ENCODE results near the gene PXDN. TPM values are rescaled to one million over a fixed set of nuclear protein-coding genes. Genes with fewer than 3 reads are reported as not detected.

Gene PXDN
- total and polyA plus RNA-seq, 2 donors (not counting 3 experiments of a cell fraction or from before 2014, with no cell fraction given) = 231 to 308 TPM

DNA sequence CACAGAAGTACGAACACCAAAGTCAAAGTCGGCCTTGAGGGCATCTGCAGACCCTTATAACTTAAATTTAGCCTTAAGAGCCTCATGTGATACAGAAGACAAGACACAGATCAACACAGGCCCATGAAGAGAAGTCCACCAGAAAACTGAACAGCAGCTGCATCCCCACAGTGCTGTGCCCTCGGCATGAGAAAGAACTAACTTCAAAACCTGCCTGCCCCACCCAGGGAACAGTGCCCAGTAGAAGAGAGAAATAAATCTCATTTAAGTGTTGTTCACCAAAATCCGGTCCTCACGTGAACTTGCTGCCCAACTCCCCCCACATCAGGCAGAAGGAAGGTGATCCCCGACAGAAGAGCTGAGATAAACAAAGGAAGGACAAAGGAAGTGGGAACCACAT is 73.7 kb downstream of the PXDN start:
- peaks cover 5 to 26% of the 10 kb centered on the region in 2 experiments for H3K36me3 ChIP-seq (ENCODE audit: control insufficient read depth in 2 of 2, extremely low read depth in 1 of 2, insufficient read depth in 2 of 2, low read length in 2 of 2)
- ChIA-PET CTCF (interaction anchor here (1.1 to 2.9 kb wide), 4 partner anchors 16 to 80 kb away, joined by 3 to 17 read pairs (median 3); no protein-coding TSS in a partner anchor), POLR2A (no interaction called here)
- intact Hi-C loops (cut with micrococcal nuclease) (no loop called here), dilution Hi-C loops (cut with MboI; ENCODE audit: extremely low pct_ligation_motif_present, low sequenced_read_pairs) (no loop called here)
- no peak overlapping the region for H3K9ac ChIP-seq (replicated peaks; ENCODE audit: extremely low read depth, insufficient read depth, low read length)
- BruUV-seq (replicated peaks) = no TSS peak
- H3K27ac ChIP-seq (ENCODE audit: insufficient read depth, low read depth, low read length) = no peak overlapping the region
- H3K4me2 ChIP-seq (ENCODE audit: insufficient read depth, low read length) = no peak overlapping the region
- no peaks in the 10 kb centered on the region for H3K27me3 ChIP-seq (ENCODE audit: control insufficient read depth in 2 of 2, insufficient read depth in 2 of 2, low read length in 2 of 2)
- H3K79me2 ChIP-seq (ENCODE audit: control insufficient read depth, insufficient read depth, low read length) = no peaks in the 10 kb centered on the region
- FAIRE-seq = no peak
- H4K20me1 ChIP-seq (replicated peaks; ENCODE audit: control insufficient read depth, extremely low read depth, insufficient read depth, low read length) = no peaks in the 10 kb centered on the region
- H2AFZ ChIP-seq (ENCODE audit: low read depth, low read length) = no peak overlapping the region
- no peak overlapping the region for H3K4me3 ChIP-seq (replicated peaks in 1 of 3; ENCODE audit: insufficient read depth in 1 of 3, low read depth in 1 of 3, low read length in 3 of 3)
- no peaks in the 10 kb centered on the region for H3K9me1 ChIP-seq (replicated peaks; ENCODE audit: control insufficient read depth, extremely low read depth, insufficient read depth, low read length)
- H3K4me1 ChIP-seq (ENCODE audit: control insufficient read depth, extremely low read depth, insufficient read depth, low read length) = no peaks in the 10 kb centered on the region
- no peak for DNase-seq (ENCODE audit: low read depth, low spot score)
- no peak for TF ChIP-seq POLR2A (IDR thresholded peaks at IDR 0.05; ENCODE audit: low read depth, low read length)
- no peak for TF ChIP-seq FOS (IDR thresholded peaks at IDR 0.05; ENCODE audit: borderline replicate concordance, insufficient read depth, low read length)
- TF ChIP-seq JUN (IDR thresholded peaks at IDR 0.05; ENCODE audit: borderline replicate concordance, insufficient read depth, insufficient read length, low read depth) = no peak
- TF ChIP-seq, protein P1, sequence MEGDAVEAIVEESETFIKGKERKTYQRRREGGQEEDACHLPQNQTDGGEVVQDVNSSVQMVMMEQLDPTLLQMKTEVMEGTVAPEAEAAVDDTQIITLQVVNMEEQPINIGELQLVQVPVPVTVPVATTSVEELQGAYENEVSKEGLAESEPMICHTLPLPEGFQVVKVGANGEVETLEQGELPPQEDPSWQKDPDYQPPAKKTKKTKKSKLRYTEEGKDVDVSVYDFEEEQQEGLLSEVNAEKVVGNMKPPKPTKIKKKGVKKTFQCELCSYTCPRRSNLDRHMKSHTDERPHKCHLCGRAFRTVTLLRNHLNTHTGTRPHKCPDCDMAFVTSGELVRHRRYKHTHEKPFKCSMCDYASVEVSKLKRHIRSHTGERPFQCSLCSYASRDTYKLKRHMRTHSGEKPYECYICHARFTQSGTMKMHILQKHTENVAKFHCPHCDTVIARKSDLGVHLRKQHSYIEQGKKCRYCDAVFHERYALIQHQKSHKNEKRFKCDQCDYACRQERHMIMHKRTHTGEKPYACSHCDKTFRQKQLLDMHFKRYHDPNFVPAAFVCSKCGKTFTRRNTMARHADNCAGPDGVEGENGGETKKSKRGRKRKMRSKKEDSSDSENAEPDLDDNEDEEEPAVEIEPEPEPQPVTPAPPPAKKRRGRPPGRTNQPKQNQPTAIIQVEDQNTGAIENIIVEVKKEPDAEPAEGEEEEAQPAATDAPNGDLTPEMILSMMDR (IDR thresholded peaks at IDR 0.05; ENCODE audit: extremely low read depth in 1 of 2, insufficient read depth in 1 of 2, low read depth in 1 of 2, low read length in 2 of 2) = no peak
- TF ChIP-seq POLR2AphosphoS5 (IDR thresholded peaks at IDR 0.05; ENCODE audit: insufficient read depth, low read depth, low read length) = no peak
- TF ChIP-seq EZH2 (IDR thresholded peaks at IDR 0.05; ENCODE audit: borderline replicate concordance, low read depth, low read length, severe bottlenecking) = no peak
- no peak for TF ChIP-seq MYC (IDR thresholded peaks at IDR 0.05; ENCODE audit: low read depth, low read length)
- no peak for TF ChIP-seq GATA2 (IDR thresholded peaks at IDR 0.05; ENCODE audit: insufficient read depth, insufficient read length, low read depth, low read length)
- TF ChIP-seq, protein P2, sequence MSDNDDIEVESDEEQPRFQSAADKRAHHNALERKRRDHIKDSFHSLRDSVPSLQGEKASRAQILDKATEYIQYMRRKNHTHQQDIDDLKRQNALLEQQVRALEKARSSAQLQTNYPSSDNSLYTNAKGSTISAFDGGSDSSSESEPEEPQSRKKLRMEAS (IDR thresholded peaks at IDR 0.05; ENCODE audit: insufficient read depth, insufficient read length) = no peak
- H3K9me3 ChIP-seq (replicated peaks; ENCODE audit: control insufficient read depth, insufficient read depth, low read length) = no peaks in the 10 kb centered on the region
